ENCODE results near the gene MYH14.

The MYH14 gene

GRCh38 chr19:50195224-50195623 is 8.2 kb upstream of the MYH14 start:
- DNase-seq (ENCODE audit: low spot score) = no peak

DNA sequence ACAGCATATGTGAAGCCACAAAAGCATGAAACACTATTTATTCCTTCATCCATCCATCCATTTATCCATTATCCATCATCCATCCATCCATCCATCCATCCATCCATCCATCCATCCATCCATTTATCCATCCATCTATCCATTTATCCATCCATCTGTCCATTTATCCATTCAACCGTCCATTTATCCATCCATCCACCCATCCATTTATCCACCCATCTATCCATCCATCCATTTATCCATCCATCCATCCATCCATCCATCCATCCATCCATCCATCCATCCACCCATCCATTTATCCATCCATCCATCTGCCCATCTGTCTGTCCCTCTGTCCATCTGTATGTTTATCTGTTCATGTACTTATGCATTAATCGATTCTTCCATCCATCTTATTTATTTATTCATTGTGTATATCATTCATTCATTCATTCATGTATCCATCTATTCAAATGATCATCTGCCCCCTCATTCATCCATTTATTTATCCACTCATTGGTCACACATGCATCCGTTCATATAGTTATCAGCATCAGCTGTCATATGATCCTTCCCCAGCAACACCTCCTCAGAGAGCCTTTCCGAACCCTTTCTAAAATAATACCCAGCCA is 7.0 kb upstream of the MYH14 start:
- no peak for DNase-seq (ENCODE audit: low spot score)

DNA sequence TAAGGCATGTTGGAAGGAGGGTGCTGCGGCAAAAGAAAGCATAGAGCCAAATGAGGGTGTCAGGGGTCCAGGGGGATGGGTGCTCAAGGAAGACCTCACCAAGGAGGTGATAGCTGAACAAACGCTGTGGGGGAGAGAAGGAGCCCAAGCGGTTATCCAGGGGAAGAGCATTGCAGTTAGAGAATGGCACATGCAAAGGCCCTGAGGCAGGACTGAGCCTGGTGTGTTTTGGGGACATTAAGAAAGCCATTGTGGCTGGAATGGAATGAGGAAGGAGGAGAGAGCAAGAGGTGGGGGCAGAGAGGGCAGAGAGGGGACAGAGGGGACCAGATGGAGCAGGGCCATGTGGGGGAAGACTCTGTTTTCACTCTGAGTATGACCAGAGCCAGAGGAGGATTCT is 6.1 kb upstream of the MYH14 start:
- no peak for DNase-seq (ENCODE audit: low spot score)

- no peak for DNase-seq (ENCODE audit: low spot score)
Measured at GRCh38 chr19:50198431-50199258, 4.8 kb upstream of the MYH14 start.

- no peak for DNase-seq (ENCODE audit: low spot score)
Measured at GRCh38 chr19:50199259-50199555, 4.2 kb upstream of the MYH14 start.

DNA sequence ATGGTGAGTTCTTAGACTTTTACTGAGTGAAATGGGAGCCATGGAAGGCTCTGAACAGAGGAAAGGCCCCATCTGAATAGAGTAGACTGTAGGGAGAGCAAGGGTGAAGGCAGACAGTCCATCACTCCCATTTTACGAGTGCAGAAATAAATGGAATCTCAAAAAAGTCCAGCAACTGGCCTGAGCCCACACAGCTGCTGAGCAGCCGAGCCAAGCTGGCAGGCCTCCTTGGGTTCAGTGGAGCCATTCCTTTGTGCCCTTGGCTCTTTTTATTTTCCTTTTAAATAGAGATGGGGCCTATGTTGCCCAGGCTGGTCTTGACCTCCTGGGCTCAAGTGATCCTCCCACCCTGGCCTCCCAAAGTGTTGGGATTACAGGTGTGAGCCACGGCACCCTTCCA is 1.0 kb upstream of the MYH14 start:
- DNase-seq (ENCODE audit: low spot score) = no peak

GRCh38 chr19:50202962-50203280 is 501 bp upstream of the MYH14 start:
- no peak for DNase-seq (ENCODE audit: low spot score)

- no peak for DNase-seq (ENCODE audit: low spot score)
Measured at GRCh38 chr19:50204081-50204428, 633 bp downstream of the MYH14 start.

GRCh38 chr19:50204811-50205675 is 1.6 kb downstream of the MYH14 start:
- DNase-seq (ENCODE audit: low spot score) = no peak

- no peak for DNase-seq (ENCODE audit: low spot score)
Measured at GRCh38 chr19:50205681-50206138, 2.3 kb downstream of the MYH14 start.

- DNase-seq (ENCODE audit: low spot score) = no peak
Measured at GRCh38 chr19:50206191-50206590, 2.8 kb downstream of the MYH14 start.

DNA sequence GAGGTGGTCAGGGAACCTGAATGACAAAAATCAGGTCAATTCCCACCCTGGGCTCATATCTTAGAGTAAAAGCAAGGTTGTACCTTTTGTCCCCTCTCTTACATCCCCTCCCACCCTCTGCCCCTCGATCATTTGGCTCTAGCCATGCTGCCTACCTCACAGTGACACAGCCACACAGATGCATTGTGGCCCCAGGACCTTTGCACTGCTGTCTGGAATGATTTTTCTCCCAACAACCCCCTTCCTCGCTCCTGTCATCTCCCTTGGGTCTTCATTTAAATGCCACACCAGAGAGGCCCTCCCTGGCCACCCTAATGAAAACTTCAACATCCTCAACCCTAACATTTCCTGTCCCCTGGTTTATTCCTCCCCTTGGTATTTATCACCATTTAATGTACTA is 4.3 kb downstream of the MYH14 start:
- DNase-seq (ENCODE audit: low spot score) = no peak

- DNase-seq (ENCODE audit: low spot score) = no peak
Measured at GRCh38 chr19:50209131-50209530, 5.7 kb downstream of the MYH14 start.

- no peak for DNase-seq (ENCODE audit: low spot score)
Measured at GRCh38 chr19:50210425-50210824, 7.0 kb downstream of the MYH14 start.

GRCh38 chr19:50213925-50214324 is 10.5 kb downstream of the MYH14 start:
- no peak for DNase-seq (ENCODE audit: low spot score)

DNA sequence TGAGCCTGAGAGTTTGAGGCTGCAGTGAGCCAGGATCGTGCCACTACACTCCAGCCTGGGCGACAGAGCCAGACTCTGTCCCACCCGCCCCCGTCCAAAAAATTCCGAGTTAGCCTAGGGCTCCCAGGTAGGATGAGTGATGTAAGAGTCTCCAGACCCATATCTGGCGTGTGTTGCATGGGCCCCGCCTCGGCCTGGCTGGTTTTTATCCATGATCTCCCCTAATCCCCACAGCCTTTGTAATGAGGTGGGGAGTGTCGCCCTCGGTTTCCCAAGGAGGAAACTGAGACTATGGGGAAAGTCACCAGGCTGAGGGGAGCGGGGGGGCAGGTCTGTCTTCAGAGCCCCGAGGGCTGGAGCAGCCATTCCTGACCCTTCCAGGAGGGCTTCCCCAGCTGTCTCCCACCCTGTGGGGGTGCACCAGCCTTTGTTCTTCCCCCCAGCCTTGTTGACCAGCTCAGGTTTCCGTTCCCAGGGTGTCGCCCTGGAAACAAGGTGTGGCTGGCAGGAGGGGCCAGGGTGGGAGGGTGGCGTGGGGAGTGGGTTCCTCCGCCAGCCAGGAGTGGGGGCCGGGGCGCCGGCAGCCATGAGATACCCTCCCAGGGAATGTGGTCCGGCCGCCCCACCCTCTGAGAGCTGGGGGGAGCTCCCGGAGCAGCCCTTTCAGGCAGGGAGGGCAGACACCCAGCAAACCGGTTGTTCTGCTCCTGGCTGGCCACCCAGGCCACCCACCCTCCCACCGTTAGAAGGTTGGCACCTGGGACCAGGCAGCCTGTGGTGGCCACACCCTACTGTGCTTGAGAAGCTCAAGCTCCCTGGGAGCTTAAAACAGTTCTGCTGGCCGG is 11.5 kb downstream of the MYH14 start:
- DNase-seq (ENCODE audit: low spot score) = no peak

GRCh38 chr19:50215820-50216219 is 12.4 kb downstream of the MYH14 start:
- no peak for DNase-seq (ENCODE audit: low spot score)

DNA sequence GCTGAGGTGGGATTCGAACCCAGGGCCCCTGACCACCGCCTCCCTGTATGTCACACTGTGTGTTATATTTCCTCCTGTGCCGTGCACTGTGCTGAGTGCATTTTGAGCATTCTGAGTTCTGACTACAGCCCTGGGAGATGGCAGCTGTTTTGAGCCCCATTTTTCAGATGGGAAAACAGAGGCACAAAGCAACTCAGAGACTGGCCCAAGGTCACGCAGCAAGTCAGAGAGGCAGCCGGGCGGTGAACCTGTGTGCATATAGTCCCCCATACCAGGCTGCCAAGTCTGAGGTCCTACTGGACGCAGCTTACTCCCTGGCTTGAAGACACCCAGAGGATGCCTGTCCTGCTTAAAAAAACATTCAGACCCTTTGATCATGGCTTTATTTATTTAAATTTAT is 17.7 kb downstream of the MYH14 start:
- no peak for DNase-seq (ENCODE audit: low spot score)

DNA sequence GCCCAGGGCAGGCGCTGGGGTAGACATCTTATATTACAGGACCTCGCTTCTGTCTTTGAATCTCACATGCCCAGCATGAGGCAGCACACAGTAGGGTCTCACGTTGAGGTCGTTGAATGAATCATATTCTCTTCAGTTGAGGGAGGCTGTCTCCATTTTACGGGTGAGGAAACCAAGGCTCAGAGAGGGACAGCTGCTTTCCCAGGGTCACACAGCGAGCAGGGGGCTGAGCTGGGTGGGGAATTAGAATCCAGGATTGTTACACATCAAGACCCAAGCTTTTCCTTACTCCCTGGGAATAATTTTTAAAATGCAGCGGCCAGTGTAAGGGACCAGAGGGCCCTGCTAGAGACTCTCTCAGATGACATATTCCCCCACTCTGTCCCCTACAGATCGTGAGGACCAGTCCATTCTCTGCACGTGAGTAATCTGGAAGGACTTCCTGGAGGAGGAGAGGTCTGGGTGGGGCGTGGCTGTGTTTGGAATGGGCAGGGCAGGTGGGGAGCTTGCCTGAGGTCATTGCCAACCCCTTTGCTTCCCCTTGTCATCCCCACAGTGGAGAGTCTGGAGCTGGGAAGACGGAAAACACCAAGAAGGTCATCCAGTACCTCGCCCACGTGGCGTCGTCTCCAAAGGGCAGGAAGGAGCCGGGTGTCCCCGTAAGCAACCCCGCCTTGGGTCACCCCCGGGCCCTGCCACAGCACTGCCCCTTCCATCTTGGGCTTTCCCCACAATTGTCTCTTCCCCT is 19.4 kb downstream of the MYH14 start:
- DNase-seq (ENCODE audit: low spot score) = no peak

- DNase-seq (ENCODE audit: low spot score) = no peak
Measured at GRCh38 chr19:50223439-50223716, 20.0 kb downstream of the MYH14 start.

- DNase-seq (ENCODE audit: low spot score) = no peak
Measured at GRCh38 chr19:50224986-50225747, 21.7 kb downstream of the MYH14 start.

Measured in AG08395 (cell line).